ENCODE measurements around the gene PSMA7. TPM values are rescaled to one million over a fixed set of nuclear protein-coding genes. Genes with fewer than 3 reads are reported as not detected.

The PSMA7 gene
- total RNA-seq, 1 experiment from 2014 or later, result 332 TPM

- Histone ChIP-seq H3K9me3 (ENCODE audit: control insufficient read depth, low read depth, low read length) (no peaks in the 10 kb centered on the region), H3K9ac (ENCODE audit: extremely low read depth, insufficient read length, low read length) (no peak overlapping the region), H3K27ac (ENCODE audit: insufficient read length, low read depth, low read length) (no peak overlapping the region), H3K4ac (ENCODE audit: low read depth, low read length) (no peak overlapping the region), H3K23ac (ENCODE audit: insufficient read length, low read depth, low read length) (no peak overlapping the region), H4K5ac (ENCODE audit: insufficient read length, low read depth, low read length) (no peak overlapping the region), H2BK12ac (ENCODE audit: insufficient read length, low read depth, low read length) (no peak overlapping the region), H3K14ac (ENCODE audit: insufficient read depth, low read length) (no peak overlapping the region), H3K56ac (ENCODE audit: insufficient read length, low read depth, low read length) (no peak overlapping the region), H4K8ac (replicated peaks; ENCODE audit: insufficient read length, low read depth, low read length) (no peak overlapping the region), H2BK120ac (ENCODE audit: low read depth, low read length, poor library complexity, severe bottlenecking) (no peak overlapping the region), H2BK20ac (ENCODE audit: low read depth, low read length, poor library complexity, severe bottlenecking) (no peak overlapping the region), H2BK15ac (ENCODE audit: low read depth, low read length) (no peak overlapping the region), H2AFZ (ENCODE audit: low read length) (no peak overlapping the region), H3T11ph (ENCODE audit: low read length) (no peak overlapping the region), H3K18ac (ENCODE audit: insufficient read length, low read depth, low read length) (no peak overlapping the region), H2BK5ac (ENCODE audit: insufficient read length, low read length) (no peak overlapping the region), H3K4me1 (ENCODE audit: insufficient read depth, low read length) (no peaks in the 10 kb centered on the region), H3K79me2 (ENCODE audit: insufficient read depth, low read length) (no peaks in the 10 kb centered on the region; the same call in 1 of the 2 replicates), H3K27me3 (ENCODE audit: insufficient read depth, low read length) (no peaks in the 10 kb centered on the region), H4K20me1 (ENCODE audit: control insufficient read depth, insufficient read depth, insufficient read length) (peaks cover 3% of the 10 kb centered on the region), H3K4me2 (ENCODE audit: insufficient read depth, insufficient read length, low read length) (no peak overlapping the region), H4K91ac (ENCODE audit: insufficient read length, low read depth, low read length) (no peak overlapping the region), H3K23me2 (ENCODE audit: insufficient read length, low read depth, low read length, poor library complexity, severe bottlenecking) (no peaks in the 10 kb centered on the region), H3K79me1 (ENCODE audit: insufficient read depth, low read depth, low read length, poor library complexity, severe bottlenecking) (peaks cover 6% of the 10 kb centered on the region), H2AK5ac (ENCODE audit: insufficient read length, low read length) (no peak overlapping the region)
- Mint-ChIP-seq H3K27ac (no peak overlapping the region), H3K27me3 (ENCODE audit: low read depth) (no peaks in the 10 kb centered on the region), H3K36me3 (ENCODE audit: insufficient read depth in 1 of 3, low read depth in 3 of 3) (peaks cover 68 to 100% (median 95%) of the 10 kb centered on the region in 3 experiments), H3K9me3 (no peaks in the 10 kb centered on the region), H3K4me1 (no peaks in the 10 kb centered on the region), H3K4me3 (no peak overlapping the region)
- WGBS (ENCODE audit: extremely low coverage, insufficient read length, low lambda C conversion rate), result no CpG with 5 or more reads among the region's 20 CpGs
- no peak for DNase-seq
- no peak for TF ChIP-seq CTCF (conservative IDR thresholded peaks at IDR 0.05)
Measured at GRCh38 chr20:62129731-62130531, 13.3 kb downstream of the PSMA7 start.
